ENCODE measurements around the gene SLC35B1.

SLC35B1 gene

DNA sequence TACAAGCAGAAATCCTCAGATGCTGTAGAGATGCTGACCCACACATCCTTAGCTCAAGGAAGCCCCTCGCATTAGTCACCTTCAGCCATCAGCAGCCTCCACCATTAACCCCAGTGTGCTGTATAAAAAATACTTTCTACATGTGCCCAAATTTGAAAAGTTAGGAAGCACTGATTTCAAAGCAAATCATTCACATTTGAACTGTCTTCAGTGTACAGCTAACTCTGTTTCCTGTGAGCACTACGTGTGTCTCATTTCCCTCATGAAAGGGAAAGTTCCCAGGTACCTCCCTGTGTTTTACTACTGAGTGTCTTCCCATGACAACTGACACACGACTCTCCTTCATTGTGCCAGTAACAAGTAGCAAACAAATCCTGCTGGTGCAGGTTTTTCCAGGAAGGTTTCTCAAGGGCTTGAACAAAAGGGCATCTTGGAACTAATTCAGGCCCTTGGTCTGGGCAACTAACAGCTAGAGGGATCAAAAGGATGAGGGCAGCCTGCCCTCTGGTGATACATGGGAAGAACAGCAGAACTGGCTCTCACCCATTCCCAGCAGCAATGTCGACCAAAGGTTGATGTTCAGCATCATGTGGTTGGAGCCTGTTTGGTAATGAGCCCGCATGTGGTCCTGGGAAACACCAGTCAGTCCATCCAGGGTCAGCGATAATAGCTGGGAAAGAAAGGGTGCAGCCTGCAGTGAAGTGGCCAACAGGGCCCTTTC lies 4.0 kb downstream of the SLC35B1 start:
- in situ Hi-C loops (cut with MboI; ENCODE audit: low sequenced_read_pairs) = loop anchor here (10.0 kb wide), 1 partner anchor 81 kb away; the partner anchor contains the start of gene KAT7

DNA sequence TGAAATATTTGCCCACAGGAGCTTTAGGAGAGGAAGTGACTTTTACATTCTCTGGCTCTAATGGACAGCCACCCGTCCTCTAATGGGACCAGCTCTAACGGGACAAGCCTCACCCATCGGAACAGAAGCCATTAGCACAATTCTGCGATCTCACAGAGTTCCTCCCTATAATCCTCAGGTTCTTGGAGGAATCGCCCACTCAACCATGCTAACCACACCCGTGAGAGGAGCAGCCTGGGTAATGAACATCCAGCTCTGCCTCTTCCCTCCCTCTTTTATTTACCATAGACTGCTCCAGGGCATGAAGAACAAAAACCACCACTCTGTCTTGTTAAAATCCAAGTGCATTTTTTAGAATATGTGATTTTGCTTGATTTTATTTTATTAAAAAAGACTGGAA lies 6.8 kb downstream of the SLC35B1 start:
- in situ Hi-C loops (cut with MboI; ENCODE audit: low sequenced_read_pairs) = loop anchor here (10.0 kb wide), 1 partner anchor 84 kb away; the partner anchor contains the start of gene KAT7

DNA sequence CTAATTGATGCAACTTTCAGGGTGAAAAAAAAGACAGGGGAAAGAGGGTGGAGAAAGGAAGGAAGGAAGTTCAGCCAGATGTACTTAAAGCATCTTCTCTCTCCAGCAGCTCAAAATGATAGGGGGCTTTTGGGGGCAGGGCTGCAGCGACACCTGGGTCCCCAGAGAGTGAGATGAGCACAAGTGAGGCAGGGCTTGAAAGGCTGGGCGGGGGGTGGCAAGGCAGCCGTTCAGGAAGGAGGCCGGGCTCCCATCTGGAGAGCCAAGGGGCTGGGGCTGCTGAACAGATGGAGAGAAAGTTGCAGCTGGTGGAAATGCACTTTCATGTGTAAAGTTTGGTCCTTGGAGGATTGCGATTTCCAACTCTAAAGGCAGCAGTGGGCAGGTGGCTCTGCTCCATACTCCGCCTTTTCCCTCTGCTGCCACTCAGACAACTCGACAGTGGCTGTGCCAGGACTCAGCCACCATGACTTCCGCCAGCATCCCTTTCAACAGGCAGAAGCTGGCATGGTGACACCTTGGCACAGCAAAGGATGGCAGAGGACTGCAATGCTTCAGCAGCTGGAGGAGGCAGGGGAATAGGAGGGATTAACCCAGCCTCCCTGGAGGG lies 7.7 kb downstream of the SLC35B1 start:
- in situ Hi-C loops (cut with MboI; ENCODE audit: low sequenced_read_pairs) = loop anchor here (5.0 to 25.0 kb wide), 3 partner anchors 85 to 288 kb away; partner anchors contain the start of genes KAT7 and PHB1

DNA sequence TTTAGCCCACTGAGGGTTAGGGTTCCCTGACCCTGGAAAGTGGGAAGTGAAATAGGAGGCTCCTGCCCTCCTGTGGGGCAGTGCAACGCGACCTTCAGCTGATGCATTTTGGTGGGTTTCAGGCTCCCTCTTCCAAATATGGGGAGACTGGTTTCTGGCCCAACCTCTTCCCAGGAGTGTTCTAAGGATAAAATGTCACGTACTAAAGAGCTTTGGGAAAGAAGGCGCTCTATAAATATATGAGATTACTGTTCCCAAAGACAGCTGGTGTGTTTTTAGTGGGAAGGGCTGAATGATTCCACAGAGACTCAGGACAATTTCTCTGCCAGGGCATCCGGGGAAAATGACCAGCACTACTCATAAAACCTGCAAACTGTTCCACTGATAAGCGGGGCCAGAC lies 9.8 kb downstream of the SLC35B1 start:
- in situ Hi-C loops (cut with MboI; ENCODE audit: low sequenced_read_pairs) = loop anchor here (5.0 to 25.0 kb wide), 2 partner anchors 126 to 286 kb away; partner anchors contain the start of gene PHB1

DNA sequence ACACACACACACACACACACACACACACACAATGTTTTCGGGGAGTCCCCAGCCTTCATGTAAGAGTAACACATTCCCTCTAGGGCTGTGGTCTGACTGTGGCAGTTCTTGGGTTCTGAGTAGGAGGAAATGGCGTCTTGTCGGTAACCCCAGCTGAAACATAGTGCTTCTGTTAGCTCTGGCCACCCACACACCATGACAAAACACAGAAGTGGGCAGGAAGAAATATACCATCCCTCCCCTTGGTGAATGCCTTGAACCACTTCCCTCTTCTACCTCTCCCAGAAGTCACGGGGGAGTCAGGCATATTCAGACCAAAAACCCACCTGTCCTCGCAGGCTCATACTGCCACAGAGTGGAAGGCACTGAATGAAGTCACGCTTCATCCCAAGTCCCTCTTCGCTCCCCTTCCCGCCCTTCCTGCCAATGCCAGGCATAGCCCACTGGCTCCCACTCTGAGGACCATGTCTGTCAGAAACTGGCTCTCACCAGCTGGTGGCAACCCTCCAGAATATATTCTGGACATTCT lies 11.5 kb downstream of the SLC35B1 start:
- in situ Hi-C loops (cut with MboI; ENCODE audit: low sequenced_read_pairs) = loop anchor here (5.0 to 25.0 kb wide), 2 partner anchors 124 to 284 kb away; partner anchors contain the start of gene PHB1

DNA sequence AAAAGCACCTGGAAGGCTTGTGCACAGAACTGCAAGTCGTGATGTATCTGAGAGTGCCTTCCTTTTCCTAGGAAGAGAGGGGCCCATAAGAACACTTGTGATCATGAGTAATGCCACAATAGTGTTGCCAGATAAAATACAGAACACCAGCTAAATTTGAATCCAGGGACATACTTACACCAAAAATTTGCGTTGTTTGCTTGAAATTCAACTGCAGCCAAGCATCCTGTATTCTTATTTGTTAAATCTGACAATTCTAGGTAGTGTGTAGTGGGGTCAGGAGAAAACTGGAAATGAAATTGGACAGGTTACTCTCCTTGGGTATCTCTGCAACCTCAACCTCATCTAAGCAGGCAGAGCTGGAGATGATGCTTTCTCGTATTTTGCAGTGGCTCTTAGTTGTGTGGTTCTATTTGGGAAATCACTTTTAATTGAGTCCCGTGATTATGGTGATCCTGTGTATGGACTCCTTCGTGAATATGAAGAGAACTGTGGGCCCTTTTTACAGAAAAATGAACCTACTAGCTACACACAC lies 12.0 kb downstream of the SLC35B1 start:
- in situ Hi-C loops (cut with MboI; ENCODE audit: low sequenced_read_pairs) = loop anchor here (5.0 to 25.0 kb wide), 2 partner anchors 123 to 283 kb away; partner anchors contain the start of gene PHB1

DNA sequence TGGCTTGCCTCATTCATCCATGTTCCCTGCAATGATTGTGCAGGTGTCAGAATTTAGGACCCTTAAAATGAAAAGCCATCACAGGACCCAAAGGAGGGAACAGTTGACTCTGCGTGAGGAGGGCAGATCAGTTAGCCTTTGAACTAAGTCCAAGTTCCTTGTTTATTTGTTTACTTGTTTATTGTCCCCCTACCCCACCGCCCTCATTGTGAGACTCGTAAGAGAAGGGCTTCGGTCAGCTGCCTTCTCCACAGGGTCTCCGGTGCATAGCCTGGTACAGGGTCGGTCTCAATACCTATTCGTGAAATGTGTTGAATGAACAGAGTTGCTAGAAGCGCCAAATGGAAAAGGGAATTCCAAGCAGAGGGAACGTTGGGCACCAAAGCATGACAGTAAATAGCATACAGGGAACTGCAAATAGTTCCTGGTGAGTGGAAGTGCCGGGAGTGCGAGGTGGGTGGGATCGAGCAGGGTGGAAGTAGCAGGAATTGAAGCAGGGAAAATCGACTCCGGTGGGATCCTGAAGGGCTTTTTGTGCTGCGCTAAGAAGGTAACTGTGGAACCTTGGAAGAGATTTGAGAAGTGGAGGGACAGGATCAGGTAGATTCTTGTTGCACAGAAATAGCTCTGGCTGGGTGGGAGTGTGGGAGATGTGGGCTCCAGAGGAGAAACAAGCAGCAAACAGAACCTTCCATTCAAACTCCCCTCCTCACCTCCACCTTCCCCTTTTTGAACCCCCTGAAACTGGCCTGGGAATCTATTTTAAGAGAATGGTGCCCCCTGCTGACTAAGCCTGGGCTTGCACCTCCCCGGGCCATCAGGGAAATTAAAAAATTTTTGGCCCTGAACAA lies 12.7 kb downstream of the SLC35B1 start:
- in situ Hi-C loops (cut with MboI; ENCODE audit: low sequenced_read_pairs) = loop anchor here (5.0 to 25.0 kb wide), 2 partner anchors 123 to 283 kb away; partner anchors contain the start of gene PHB1

DNA sequence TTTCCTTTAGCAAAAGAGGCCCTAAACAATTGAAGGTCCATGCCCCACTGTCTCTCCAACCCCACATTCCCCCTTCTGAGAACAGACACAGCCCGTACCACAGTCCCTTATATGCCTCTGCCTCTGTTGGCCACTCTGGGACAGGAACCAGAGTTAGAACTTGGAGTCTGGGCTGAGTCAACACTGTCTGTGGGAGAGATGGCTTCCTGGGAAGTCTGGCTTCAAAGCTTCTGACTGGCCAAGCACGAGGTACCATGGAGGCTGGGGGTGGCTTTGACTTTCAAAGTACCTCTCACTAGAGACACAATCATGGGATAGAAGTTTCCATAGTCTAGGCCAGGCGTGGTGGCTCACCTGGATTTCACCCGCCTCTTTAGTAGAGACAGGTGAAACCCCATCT lies 15.0 kb downstream of the SLC35B1 start:
- in situ Hi-C loops (cut with MboI; ENCODE audit: low sequenced_read_pairs) = loop anchor here (25.0 kb wide), 1 partner anchor 280 kb away; the partner anchor contains the start of gene PHB1

DNA sequence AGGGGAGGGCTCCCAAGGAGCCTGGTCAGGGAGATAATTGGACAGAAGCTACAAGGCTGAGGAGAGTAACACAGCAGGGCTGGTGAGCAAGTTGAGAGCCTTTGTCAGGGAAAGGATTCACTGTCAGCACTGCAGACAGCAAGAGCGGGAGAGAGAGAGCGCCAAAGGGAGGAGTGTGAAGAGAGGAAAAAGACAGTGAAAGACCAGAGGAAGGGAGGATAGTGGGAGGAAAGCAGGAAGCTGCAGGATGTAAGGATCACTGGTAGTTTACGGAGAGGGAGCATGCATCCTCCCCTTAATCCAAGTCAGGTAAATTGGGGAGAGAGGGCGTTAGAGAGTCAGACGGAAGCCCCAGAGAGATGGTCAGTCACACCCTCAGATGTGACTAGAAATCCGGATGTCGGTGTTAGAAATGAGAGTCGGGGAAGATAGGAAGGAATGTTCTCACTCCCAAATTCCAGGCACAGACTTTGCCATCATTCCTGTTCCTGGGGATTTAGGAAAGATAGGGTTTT lies 16.0 kb downstream of the SLC35B1 start:
- in situ Hi-C loops (cut with MboI; ENCODE audit: low sequenced_read_pairs) = loop anchor here (25.0 kb wide), 1 partner anchor 279 kb away; the partner anchor contains the start of gene PHB1

DNA sequence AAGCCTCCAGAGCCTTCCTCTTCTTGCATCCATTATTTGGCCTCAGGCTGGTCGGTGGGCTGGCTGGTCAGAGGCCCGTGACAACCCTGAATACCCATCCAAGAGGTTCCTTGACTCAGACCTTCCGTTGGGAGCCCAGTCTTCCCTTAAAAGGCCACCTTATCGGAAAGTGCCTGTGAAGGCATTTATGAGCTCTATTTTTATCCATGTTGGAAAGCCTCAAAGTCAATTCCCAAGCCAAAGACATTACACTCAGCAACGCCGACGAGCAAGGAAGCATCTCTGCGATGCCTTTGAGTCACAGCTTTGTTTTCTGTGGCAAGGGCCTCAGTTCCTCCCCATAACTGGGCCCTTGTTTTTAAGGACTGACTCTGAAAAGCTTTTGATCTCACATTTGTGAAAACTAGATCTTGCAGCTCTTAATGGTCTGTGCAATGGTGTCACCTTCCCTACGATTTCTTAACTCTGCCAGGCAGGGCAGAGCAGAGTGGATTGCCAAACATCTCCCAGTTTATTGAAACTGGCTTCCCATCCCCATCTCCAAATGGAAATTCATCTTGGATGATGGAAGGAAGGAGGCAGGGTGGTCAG lies 16.6 kb downstream of the SLC35B1 start:
- in situ Hi-C loops (cut with MboI; ENCODE audit: low sequenced_read_pairs) = loop anchor here (25.0 kb wide), 1 partner anchor 279 kb away; the partner anchor contains the start of gene PHB1

DNA sequence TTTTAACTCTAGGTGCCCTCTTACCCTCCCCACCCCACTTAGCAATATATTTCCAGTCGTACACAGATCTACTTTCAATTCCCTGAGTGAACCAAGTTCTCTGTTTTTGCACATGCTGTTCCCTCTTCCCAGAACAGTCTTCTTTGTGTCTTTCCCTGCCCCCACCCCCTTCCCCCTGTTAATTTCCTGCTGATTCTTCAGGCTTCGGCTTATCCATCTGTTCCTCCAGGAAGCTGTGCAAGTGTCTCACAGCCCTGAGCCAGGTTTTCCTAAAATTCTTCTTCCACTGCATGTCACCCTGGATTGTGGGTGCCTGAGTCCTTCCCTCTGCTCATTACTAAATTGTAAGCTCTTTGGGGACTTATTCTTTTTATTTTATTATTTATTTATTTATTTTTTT lies 17.5 kb downstream of the SLC35B1 start:
- in situ Hi-C loops (cut with MboI; ENCODE audit: low sequenced_read_pairs) = loop anchor here (25.0 kb wide), 1 partner anchor 278 kb away; the partner anchor contains the start of gene PHB1

DNA sequence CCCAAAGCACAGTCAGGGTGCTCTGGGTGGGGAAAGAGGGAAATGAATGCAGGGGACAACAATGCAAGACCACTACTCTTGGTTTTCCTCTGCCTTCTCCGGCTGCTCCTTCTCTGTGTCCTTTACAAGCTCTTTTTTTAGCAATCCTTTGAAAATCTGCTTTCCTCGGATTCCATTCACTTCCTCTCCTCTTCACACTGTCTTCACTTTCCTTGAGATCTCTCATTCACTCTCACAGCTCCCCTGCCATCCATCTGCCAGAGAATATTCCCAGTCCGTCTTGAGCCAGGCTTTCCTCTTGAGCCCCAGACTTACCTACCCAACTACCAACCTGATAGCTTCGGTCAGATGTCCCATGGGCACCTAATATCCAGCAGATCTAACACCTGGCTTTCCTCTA lies 18.9 kb downstream of the SLC35B1 start:
- in situ Hi-C loops (cut with MboI; ENCODE audit: low sequenced_read_pairs) = loop anchor here (25.0 kb wide), 1 partner anchor 277 kb away; the partner anchor contains the start of gene PHB1

DNA sequence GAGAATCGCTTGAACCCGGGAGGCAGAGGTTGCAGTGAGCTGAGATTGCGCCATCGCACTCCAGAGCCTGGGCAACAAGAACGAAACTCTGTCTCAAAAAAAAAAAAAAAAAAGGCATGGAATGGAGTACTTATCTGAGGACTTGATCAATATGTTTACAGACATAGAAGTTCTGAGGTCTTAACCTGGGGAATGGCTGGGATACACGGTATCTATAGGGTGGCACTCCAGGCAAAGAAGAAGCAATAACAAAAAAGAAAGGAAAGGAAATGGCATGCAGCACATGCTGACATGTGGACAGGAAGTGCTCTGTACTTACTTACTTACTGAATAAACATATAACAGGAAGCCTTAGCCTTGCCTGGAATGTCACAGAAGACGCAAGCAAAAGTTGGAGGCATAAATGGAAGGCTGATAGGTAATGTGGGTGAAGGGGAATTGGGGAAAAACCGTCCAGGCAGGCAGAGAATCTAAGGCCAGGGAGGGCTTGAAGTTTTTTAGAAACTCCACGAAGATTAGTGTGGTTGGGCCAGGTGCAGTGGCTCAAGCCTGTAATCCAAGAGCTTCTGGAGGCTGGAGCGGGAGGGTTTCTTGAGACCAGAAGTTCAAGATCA lies 19.8 kb downstream of the SLC35B1 start:
- in situ Hi-C loops (cut with MboI; ENCODE audit: low sequenced_read_pairs) = loop anchor here (25.0 kb wide), 1 partner anchor 276 kb away; the partner anchor contains the start of gene PHB1

DNA sequence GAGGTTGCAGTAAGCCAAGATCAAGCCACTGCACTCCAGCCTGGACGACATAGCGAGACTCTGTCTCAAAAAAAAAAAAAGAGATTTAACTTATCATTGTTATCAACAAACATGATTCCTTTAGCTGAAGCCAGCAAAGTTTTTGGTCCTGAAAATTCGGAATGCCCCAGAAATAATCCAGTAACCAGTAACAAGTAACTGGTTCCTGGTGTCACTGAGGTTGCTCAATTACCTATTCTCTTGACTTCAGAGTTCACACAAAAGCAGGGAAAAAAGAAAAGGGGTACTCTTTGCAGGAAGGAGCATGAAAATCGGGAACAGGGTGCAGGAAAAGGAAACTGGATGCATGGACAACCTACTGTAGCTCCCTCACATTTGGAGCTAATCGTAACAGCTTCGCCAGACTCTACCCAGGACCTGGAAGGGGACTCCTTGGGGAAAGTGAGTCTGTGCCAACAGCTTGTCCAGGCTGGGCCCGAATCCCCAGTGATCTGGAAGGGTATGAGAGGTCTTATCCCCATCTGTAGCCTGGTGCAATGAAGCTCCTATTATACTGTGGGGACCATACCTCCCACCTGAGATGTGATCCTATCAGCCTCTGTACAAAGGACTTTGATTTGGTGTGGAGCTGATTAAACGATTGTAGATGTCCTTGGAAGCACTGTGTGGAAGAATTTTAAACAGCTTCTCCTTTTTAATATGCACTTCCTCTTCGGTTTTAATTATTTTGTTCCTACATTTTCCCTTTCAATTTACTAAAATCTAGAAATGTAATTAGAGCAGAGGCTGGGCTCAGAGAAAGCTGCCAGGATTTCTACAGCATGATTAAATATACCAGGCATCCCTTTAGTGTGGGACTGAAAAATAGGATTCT lies 26.4 kb downstream of the SLC35B1 start:
- in situ Hi-C loops (cut with MboI; ENCODE audit: low sequenced_read_pairs) = loop anchor here (25.0 kb wide), 1 partner anchor 269 kb away; the partner anchor contains the start of gene PHB1

DNA sequence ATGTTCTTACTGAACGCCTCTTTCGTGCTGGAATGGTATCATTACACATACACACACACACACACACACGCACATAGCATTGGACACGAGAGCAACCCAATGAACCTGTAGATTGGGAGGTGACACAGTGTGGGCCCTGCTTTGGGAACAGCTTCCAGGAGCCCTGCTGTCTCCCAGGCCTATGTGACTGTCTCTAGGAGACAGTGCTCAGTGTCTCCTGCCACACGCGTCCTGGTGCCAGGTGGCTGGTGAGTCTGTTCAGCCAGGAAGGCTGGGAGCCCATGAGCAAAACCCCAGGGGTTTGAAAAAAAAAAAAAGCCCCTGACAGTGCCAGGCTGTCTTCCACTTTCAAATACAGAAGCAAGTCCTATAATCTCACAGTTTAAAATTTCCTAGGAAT lies 27.4 kb downstream of the SLC35B1 start:
- in situ Hi-C loops (cut with MboI; ENCODE audit: low sequenced_read_pairs) = loop anchor here (25.0 kb wide), 1 partner anchor 268 kb away; the partner anchor contains the start of gene PHB1

DNA sequence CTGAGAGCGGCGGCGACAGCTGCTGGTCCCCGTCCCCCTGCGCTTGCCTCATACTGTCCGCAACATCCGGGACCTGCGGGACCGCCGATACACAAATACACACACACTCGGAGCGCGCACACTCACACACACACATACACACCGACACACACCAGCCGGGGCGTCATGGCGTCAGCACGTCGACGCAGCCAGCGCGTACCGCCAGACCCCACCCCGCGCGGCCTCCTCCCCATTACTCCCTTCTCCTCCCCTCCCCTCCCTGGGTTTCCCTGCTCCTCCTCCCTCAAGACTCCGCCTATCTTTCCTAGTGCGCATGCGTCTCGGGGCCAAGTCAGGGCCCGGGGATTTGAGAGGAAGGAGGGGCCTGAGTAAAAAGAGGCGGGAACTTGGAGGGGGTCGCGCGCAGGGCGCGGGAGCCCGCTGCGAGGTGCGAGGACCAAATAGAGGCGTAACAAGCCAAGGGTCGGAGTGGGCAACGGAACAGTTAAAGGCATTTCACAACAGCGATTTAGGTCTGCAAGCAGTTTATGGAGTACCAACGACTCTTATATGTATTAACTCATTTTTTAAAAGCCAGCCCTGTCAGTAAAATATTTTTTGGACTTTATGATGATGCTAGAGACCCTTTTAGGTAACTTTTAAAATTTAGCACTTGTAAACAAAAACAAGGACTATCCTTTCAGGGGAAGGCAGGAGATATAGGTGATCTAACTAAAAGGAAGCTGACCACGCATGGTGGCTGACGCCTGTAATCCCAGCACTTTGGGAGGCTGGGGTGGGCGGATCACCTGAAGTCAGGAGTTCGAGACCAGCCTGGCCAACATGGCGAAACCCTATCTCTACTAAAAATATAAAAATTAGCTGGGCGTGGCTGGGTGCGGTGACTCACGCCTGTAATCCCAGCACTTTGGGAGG lies 29.6 kb downstream of the SLC35B1 start, which contains the start of gene SPOP:
TSS of gene SPOP (minus strand) at position 165 of the 915 bp plus-strand sequence. CDS start 55,287 bp downstream, outside the sequence.
- in situ Hi-C loops (cut with MboI; ENCODE audit: low sequenced_read_pairs) = loop anchor here (25.0 kb wide), 1 partner anchor 266 kb away; the partner anchor contains the start of gene PHB1

Measured in HL-60/S4 treated with phorbol 12-myristate 13-acetate at 8.2 ng/mL for 4 days and 3 days (cell line).